ENCODE measurements around the gene CCSER1.

GRCh38 chr4:90234916-90235547, 107.8 kb downstream of the CCSER1 start:
- TF ChIP-seq CTCF (conservative IDR thresholded peaks at IDR 0.05; ENCODE audit: low read depth in 2 of 2) (no peak), EZH2 (IDR thresholded peaks at IDR 0.05; ENCODE audit: low read depth, unreplicated experiment) (no peak), POLR2AphosphoS5 (IDR thresholded peaks at IDR 0.05; ENCODE audit: low read depth) (no peak), ETS1 (IDR thresholded peaks at IDR 0.05) (no peak), REST (IDR thresholded peaks at IDR 0.05; ENCODE audit: unreplicated experiment) (no peak), JUNB (IDR thresholded peaks at IDR 0.05; ENCODE audit: unreplicated experiment) (no peak), EZH2phosphoT487 (IDR thresholded peaks at IDR 0.05; ENCODE audit: unreplicated experiment) (no peak), NANOG (IDR thresholded peaks at IDR 0.05; ENCODE audit: borderline replicate concordance) (no peak), CREB1 (CRISPR knock-in tag; IDR thresholded peaks at IDR 0.05; ENCODE audit: low read depth) (no peak)
